Uterus (tissue), 2 donors: ENCODE data around the gene MCU.

Source experiments
- CTCF ChIP-seq, 4 experiments: fragments of 200-600 bp in 2 of 4; fragments of 450-650 bp in 2 of 4; sonication (generic) in 2 of 4; IDR thresholded peaks; one replicate each; pipeline ENCODE4 v1.5.1; 2016 to 2019; ENCODE audit warnings: antibody characterized with exemption in 4 of 4, mild to moderate bottlenecking in 2 of 4, moderate library complexity in 1 of 4
- POLR2A ChIP-seq, 2 donors: fragments of 450-650 bp; IDR thresholded peaks; one replicate each; pipeline ENCODE4 v1.6.1; 2016; ENCODE audit warnings: antibody characterized with exemption in 2 of 2, mild to moderate bottlenecking in 1 of 2, moderate library complexity in 1 of 2

DNA sequence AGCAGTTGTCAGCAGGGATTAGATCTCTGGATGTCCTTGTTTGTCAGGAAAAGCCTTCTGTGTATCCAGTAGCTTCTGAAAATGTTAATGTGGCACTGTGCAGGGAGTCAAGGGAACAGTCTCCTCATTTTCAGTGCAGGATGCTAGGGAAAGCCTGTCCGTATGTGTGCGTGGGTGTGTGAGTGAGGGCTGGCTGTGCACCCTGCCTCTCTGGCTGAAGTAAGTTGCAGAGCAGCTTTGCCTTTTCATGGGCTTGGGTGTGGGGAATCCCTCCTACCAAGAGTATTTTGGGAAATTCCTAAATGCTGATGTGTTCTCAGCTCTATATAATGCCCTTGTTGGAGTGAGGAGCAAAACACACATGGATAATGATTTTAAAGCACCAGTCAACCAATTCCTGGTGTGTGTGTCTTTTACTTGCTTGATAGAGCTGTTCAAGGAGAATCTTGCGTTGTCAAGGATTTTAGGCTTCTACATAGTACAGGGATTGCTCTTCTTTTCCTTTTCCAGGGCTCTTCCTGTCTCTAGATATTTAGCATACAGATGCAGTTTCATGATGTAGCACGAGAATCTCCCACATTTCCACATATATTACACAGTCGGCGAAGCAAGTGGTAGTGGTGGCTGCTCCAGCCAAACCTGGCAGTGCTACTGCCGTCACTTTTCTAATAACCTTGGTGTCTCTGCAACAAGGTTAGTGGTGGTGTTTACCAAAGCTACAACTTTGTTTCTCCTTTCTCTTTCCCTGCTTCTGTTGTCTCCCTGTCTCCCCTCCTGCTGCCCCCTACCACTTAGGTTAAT is 92.8 kb downstream of the MCU start:
- TF ChIP-seq CTCF (IDR thresholded peaks at IDR 0.05) (no peak), POLR2A (IDR thresholded peaks at IDR 0.05) (no peak)
